GM21360 (cell line): Measurements from ENCODE around the gene LSM8.
"Not testable (repeated sequence)": the region's sequence is repeated elsewhere in the genome, so short reads cannot be mapped to it uniquely, and the experiment has no call there.

Experiments
- ATAC-seq: cut with Tn5 transposase; IDR thresholded peaks from one replicate; pipeline ENCODE4 v1.9.1; 2021; ENCODE audit warnings: mild to moderate bottlenecking, moderate library complexity; ENCODE audit not compliant: unreplicated experiment

LSM8 gene

DNA sequence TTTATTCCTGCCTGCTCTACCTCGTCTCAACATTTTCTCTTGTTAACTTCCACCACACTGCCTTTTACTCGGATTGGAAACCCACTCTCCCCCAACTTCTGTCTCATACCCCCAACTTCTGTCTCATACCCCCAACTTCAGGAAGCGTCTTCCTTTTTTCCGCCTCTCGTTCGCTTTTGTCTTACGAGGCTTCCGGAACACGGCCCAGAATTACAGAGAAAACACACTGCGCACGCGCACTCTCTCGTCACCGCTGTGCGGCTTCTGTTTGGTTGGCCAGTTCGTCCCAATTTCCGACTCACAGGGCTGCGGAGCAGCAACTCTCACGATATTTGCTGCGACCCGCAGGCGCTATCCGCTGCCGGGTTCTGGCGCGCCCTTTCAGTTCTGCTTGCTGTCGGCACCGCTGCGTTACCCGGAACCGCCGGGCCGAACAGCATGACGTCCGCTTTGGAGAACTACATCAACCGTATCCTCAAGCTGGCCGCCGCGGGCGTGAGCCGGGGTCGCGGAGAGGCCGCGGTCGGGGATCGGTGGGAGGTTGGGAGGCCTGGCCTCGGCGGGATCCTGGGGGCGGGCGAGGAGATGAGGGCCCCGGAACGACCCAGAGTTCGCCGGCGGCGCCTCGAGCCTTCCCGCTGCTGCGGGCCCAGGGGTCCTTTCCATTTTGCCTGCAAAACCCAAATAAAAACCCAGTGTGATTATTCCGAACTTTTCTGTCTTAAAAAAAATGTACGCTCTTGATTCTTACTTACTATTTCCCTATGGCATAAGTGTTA, at the start of gene LSM8:
TSS of gene LSM8 (plus strand) at position 379 of the 779 bp plus-strand sequence. CDS start at position 439, 60 bp downstream.
- peak; percentile 95 for ATAC-seq

DNA sequence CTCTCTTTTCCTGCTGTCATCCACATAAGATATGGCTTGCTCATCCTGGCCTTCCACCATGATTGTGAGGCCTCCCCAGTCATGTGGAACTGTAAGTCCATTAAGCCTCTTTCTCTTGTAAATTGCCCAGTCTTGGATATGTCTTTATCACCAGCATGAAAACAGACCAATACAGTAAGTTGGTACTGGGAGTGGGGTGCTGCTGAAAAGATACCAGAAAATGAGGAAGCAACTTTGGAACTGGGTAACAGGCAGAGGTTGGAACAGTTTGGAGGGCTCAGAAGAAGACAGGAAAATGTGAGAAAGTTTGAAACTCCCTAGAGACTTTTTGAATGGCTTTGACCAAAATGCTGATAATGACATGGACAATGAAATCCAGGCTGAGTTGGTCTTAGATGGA, 49.5 kb upstream of the LSM8 start:
- not testable (repeated sequence) for ATAC-seq

DNA sequence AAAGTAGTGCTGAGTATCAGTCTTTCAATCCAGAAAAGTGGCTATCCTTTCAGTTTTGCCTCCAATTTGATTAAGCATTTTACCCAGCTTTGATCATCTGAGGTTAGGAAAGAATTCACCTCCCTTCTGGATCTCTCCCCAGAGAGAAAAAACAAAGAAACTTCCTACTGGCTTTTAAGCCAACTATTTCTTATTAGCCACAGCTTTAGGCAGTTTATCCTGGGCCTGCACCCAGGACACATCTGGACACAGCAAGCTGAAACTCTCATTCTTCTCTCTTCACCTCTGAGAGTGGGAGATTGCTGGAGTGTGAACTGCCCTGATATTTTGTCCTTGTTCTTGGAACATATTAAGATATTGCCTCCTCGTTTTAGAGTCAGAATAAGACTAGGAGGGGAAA, 43.5 kb upstream of the LSM8 start:
- no peak for ATAC-seq

DNA sequence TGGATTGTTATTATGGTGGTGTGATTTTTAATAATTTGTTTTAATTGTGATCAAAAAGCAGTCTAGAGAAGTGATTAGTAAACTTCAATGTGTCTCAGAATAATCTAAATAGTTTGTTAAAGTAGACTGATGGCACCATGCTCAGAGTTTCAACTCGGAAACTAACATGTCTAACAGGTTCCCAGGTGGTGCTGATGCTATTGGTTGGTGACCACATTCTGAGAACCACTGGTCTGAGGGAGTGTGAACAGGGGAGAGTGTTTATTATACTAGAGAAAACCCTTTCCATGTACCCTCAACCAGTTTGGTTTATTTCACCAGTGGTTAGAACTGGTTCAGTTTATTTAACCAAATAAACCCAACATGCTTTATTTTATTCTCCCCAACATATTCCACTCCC, 42.0 kb upstream of the LSM8 start:
- ATAC-seq: no peak

DNA sequence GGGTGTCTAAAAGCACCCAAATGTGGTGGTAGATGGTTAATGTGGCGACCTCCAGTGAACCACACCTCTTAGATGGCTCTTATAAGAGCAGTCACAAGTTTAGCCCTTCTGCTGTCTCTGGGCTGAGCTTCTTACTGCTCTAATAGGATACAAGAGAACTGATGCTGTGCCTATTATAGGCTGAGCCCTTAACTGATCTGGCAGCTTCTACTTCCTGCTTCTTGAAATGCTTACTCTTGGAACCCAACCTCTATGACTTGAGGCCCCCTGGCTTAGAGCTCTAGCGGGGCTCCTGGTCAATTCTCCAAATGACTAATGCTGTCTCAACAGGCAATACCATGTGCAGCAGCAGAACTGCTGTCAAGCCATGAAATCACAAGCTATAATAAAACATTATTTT, 35.0 kb upstream of the LSM8 start:
- ATAC-seq: peak; percentile 75

DNA sequence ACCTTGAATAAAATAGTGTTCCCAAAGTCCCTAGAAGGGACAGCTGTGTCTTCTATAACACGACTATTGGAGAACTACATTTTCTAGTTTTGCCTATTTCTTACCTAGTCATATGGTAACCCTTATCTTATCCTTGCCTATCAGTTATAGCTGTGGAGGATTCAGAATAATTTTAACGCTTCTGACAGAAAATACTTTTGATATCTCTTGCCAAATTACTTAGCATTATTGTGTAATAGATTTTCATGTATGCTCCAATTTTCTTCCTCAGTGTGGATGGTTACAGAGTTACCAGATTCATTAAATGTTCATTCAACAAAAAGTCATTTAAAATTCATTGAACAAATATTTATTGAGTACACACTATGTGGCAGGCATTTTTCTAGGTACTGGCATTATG, 34.6 kb upstream of the LSM8 start:
- ATAC-seq: no peak

DNA sequence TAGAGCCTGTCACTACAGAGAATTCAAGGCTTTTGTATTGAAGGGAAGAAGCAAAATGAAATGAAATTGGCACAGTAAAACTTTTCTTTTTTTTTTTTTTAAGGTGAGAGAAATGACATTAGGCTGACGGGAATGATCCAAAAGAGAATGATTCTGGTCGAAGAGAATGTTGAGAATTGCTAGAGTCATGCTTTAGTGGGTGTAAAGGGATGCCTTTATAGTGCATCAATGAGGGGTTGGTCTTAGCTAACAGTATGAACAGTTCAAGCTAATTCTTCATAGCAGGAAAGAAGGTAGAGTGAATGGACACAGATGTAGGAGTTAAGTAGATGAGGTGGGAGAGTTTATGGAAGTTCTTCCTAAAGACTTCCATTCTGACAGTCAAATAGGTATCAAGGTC, 32.3 kb upstream of the LSM8 start:
- ATAC-seq: no peak

DNA sequence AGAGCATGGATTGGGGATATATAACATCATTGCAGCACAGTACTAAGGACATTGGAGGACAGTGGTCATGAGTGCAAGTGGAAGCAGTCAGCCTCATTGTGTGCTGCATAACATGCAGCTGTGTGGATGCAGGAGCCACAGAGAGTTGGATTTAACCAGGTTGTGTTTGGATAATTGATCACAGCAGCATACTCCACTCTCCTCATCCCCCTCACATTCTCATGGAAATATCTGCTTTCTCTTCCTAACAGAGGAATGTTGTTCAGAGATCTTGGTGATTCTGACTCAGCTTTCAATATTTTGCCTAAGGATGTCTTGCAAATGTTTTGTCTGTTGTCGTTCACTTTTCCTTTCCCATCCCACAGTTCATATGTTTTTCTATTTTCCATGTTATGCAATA, 31.8 kb upstream of the LSM8 start:
- ATAC-seq: no peak

DNA sequence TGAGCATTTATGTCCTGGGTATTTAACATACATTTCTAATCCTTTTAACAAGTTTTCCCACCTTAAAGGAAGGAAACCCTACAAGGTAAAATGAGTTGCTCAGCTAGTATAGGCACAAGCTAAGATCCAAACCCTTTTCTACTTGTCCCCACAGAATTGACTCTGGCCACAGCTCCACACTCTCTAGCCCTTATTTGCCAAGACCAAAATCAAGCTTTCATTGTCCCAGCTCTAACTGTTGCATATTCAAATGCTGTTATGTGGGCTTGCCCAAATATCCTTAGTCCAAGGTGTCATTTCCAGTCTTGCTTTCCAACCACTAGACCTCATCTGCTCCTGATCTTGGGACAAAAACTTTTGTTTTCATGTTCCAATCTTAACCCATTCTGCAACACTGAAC, 31.3 kb upstream of the LSM8 start:
- ATAC-seq: no peak

DNA sequence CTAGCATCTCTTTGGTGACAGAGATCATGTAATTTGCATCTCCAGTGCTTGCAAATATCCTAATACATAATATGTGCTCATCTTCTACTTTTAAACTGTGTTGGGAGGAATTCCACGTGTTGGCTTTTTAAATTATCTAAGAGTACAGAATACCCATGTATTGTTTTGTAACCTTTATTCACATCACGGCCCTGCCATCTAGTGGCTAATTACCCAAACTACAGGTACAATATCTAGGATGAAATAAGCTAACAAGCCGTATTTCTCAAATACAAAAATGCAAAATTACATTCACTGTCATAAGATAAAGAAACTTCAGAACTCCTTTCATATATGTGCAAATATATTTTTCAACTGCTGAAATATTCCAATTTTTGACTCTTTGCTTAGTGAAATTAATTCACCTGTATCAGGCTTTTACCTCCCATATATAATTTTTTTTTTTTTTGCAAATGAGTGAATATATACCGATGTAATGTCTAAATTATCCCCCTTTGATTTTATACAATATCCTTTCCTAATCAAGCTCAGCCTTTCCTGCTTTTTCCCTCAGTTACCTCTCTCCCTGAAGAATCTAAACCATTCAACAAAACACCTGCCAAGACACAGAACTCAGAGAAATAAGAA, 30.3 kb upstream of the LSM8 start:
- no peak for ATAC-seq

DNA sequence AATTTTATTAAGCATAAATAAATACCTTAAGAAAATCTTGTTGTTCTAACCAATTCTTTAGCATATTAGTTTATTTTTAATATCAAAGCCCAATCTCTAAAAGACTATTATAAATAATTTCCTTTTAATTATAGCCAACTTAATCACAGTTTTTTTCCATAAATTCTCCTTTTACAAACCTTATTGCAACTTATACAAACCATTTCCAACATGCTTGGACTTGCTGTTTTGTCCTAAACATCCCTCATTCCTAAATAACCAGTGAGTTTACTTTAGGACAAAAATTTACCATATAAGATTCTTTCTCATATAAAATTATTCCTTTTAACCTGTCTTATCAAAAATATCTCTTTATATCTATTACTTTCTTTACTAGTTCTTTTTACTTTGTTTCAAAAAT, 25.2 kb upstream of the LSM8 start:
- ATAC-seq: no peak

DNA sequence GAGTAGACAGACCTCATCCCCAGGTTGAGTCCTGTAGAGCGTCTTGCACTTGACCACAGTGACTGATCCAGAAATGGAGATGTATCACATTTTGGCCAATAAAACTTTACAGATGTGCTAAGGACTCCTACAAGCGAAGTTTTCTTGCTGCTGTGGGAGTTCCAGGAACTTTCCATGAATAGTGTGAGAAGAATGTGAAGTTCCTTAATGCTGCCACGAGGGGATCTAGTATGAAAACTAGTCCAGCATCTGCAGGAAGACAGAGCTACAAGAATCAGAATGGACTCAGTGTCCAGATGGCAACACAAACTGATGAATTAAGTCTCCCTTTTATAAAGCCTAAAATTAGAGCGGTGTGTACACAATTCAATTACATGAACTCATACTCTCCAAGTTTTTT, 14.8 kb upstream of the LSM8 start:
- ATAC-seq: no peak

DNA sequence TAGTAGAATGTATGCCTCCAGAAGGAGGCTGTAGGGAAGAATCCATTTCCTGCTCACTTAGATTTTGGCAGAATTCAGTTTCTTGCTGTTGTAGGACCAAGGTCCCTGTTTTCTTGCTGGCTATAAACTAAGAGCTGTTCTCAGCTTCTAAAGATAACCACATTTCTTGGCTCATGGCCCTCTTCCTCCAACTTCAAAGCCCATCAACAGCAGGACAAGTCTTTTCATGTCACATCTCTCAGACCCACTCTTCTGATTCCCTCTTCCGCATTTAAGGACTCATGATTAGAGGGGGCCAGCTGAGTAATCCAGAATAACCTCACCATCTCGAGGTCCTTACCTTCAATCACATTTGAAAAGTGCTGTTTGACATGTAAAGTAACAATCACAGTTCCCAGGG, 8.2 kb upstream of the LSM8 start:
- ATAC-seq: no peak

DNA sequence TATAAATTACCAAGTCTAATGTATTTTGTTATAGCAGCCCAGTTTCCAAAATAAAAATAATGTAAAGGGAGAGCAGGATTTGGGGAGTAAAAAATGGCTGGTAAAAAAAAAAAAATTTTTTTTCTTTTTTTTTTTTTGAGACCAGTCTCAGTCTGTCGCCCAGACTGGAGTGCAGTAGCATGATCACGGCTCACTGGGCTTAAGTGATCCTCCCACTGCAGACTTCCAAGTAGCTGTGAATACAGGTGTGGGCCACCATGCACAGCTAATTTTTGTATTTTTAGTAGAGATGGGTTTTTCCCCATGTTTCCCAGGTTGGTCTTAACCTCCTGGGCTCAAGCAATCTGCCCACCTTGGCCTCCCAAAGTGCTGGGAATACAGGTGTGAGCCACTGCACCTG, 4.8 kb upstream of the LSM8 start:
- ATAC-seq: peak; percentile 38

DNA sequence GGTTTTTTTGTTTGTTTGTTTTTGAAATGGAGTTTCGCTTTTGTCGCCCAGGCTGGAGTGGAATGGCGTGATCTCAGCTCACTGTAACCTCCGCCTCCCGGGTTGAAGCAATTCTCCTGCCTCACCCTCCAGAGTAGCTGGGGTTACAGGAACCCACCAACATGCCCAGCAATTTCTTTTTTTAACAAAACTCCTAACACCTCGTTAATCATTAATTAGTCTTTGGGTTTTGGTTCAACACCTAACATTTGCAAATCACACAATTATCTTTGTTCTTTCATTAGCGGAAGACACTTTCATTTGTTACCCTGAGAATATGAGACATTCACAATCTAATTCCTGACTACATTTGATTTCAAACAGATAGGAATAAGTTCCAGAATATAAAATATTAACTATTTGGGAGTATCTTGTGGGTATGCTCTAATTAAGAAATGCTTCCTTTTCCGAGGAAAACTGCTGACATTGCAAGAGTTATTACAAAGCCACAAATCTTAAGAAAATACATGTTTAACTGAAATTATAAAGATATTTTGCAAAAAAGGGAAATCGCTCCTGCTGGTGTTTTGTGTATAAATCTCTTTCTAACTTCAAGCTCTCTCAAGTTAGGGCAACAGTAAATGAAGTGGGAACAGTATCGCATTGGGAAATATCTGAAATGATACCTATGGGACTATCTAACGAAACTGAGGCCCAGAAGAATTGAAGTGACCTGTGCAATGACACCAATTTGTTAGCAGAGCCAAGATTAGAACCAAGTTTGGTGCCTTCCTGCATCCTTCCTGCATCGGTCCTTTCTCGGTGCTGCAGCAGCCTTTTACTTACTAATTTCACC, 1.2 kb upstream of the LSM8 start:
- ATAC-seq: no peak

DNA sequence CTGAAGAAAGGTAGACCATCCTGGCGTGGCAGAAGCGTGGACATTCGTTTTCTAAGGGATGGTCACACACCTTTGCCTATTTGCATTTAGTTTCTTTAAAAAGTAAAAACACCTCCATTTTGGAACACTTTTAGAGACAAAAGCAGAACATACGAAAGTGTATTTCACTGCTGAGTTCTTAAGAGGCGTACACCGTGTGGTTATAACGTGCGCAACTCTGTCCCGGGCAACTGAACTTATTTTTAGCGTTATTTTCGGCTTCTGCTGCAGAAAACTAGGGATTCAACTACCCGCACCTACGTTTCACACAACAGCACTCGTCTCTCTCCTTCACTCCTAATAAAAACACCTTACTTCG, 557 bp upstream of the LSM8 start:
- ATAC-seq: no peak

DNA sequence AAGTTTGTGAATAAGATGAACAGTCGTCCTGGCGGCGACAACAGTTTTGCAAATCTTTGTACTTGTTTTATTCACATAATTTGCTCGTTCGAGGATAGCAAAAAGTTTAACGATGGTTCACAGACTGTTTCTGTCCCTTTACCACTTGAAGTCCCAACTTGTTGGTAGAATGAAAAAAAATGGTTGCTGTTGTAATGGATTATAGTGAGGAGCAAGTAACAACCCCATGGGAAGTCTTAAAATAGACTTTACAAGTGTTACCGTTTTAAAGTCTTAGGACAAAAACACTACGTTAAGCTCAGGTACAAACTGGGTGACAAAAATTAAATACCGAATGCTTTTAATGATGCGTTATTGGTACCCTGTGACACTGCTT, 589 bp downstream of the LSM8 start:
- no peak for ATAC-seq

DNA sequence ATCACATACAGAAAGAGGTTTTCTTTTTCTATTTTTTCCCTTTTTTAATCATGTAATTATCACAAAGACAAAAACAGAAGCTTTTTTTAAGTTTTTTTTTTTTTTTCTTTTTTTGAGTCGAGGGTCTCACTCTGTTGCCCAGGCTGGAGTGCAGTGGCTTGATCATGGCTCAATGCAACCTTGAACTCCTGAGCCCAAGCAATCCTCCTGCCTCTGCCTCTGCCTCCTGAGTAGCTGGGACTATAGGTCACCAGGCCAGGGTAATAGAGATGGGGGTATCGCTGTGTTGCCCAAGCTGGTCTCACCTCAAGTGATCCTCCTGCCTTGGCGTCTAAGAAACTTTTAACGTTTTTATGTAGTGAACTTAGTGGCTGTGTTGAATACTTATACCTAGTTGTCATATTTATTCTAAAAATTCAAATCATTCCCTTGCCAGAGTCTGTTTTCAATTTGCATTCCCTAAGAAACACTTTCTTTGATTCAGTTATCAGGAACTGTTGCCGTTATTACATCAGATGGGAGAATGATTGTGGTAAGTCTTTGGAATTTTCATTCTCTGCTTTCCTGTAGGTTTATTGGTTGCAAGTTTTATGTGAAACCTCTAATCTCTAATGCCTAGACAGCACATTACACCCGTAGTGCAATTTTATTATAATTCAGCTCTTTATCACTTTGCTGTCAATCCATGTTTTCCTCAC, 1.3 kb downstream of the LSM8 start:
- ATAC-seq: no peak

DNA sequence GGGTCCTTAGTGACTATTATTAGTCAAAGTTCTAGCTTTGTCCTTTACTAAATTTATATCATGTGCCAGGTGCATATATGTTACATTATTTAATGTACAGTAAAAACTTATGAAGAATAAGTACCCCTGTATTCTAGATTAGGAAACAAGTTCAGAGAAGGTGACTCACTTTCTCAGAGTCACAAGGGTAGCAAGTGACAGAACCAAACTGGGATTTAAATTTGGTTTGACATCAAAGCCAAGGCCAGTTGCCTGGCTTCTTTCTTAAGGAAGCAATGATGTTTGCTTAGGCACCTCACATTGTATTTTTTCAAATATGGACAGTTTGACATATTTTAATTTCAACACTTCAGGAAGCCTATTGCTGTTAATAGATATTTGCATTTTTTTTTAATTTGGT, 2.5 kb downstream of the LSM8 start:
- no peak for ATAC-seq

DNA sequence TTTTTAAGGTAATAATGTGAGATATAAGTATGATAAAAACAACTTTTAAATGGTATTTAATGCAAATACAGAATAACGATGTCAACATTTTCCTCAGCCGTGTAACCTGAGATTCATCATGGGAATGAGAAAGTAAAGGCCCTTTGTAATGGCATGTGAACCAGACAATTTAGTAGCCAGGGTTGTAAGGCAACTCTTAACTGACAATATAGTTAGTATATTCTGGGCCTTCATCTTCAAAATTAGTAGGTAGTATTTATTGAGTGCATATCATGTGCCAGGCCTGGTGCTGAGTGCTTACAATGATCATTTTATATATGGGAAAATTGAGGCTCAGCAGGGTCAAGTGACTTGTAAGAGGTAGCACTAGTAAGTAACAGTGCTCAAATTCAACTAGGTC, 10.6 kb downstream of the LSM8 start:
- ATAC-seq: no peak

DNA sequence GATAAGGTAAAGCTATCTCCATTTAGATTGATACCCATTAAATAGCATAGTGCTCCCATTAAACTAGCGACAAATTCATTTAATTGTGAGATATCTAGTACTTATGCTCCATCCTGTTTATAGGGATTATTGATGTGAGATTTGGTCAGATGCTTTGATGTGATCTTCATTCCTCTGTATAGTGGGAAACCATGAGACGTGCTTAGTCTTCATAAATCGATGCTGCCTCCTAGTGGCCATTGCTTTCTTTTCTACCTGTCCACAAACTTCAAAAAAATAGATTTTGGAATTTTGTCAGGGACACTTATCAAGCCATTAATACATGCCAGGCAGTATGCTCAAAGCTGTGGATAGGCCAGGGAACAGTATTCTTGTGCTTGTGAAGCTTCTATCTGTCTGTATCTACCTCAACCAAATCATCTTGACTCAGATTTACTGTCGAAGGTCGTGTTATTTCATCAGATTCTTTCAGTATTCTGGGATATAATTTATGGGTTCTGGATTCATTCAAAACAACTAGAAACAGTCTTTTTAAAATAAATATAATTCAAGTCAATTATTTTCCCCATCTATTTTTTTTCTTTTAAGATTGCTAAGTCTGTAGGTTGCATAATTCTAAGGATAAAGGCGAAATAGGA, 12.0 kb downstream of the LSM8 start:
- peak; percentile 87 for ATAC-seq
